ENCODE results near the gene RPE. TPM values are rescaled to one million over a fixed set of nuclear protein-coding genes. Genes with fewer than 3 reads are reported as not detected.

The RPE gene
- total RNA-seq = 68.5 TPM

- FAIRE-seq (peak; percentile 26), DNase-seq (ENCODE audit: low spot score in 2 of 2) (peak; percentile 82 to 89)
These were observed at the start of gene RPE for GRCh38 chr2:210002158-210003157. TSS of gene RPE (plus strand) at chr2:210002638. CDS start at chr2:210002662, 24 bp downstream.

GRCh38 chr2:209956271-209956670 is 46.2 kb upstream of the RPE start:
- DNase-seq (ENCODE audit: low spot score in 2 of 2) = no peak
- no peak for FAIRE-seq

DNA sequence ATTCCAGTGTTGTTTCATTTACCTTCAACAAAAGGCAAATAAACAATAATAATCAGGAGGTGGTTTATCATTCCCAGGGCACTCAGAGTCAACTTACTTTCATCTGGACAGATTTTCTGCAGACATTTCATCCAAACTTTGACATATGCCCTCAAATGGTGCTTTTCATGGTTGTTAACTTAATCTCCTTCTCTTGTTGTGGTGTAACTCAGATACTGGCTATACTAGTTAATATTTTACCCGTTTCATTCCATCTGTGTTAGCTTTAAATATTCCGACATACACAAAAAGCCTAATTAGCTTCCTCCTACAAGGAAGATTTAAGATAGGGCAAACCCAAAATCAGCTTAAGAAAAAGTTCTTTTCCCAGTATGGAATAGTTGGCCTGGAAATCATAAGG is 44.4 kb upstream of the RPE start:
- DNase-seq (ENCODE audit: low spot score in 2 of 2) (no peak), FAIRE-seq (no peak)

- FAIRE-seq (no peak), DNase-seq (ENCODE audit: low spot score in 2 of 2) (no peak)
These were observed 42.4 kb upstream of the RPE start for GRCh38 chr2:209960045-209960444.

- peak; percentile 75 for FAIRE-seq
- peak in 1 of 2 donors; percentile 25 for DNase-seq (ENCODE audit: low spot score in 2 of 2)
These were observed 41.5 kb upstream of the RPE start for GRCh38 chr2:209960676-209961630.

DNA sequence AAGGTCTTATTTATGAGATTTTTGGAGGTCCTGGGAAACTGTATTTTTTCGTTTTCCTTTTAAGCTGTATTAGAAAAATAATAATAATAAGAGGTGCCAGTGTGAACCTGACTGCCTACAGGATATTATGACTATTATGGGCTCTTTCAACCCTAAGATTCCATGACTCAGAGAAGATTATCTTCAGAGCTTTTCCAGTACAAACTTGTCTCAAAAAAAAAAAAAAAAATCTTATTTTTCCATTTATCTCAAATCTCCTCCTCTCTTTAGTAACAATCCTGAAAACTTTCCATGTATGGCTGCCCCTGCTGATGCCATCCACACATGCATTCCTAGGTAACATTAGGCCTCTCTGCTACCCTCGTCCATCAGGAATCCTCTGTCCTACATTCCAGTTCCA is 36.7 kb upstream of the RPE start:
- DNase-seq (ENCODE audit: low spot score in 2 of 2) (no peak), FAIRE-seq (no peak)

GRCh38 chr2:209969692-209970091 is 32.7 kb upstream of the RPE start:
- no peak for DNase-seq (ENCODE audit: low spot score in 2 of 2)
- no peak for FAIRE-seq

GRCh38 chr2:209970271-209970670 is 32.2 kb upstream of the RPE start:
- no peak for FAIRE-seq
- DNase-seq (ENCODE audit: low spot score in 2 of 2) = no peak

DNA sequence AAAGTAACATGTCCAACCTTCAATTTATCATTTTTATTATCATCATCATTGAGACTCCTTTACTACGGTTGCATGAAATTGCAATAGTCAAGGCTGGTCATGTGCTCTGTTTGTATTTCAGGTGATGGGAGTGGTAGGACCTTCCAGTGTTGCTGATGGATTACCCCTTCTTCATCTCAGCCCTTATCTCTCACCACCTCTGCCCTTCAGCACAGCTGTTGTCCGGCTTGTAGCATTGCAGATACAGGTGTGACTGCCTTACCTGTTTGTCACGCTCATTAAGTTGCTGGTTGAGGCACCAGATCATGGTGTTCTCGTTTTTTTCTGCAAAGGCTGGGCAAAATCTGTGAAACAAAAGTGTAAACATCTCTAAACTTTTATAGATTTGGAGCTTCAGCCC is 31.7 kb upstream of the RPE start:
- DNase-seq (ENCODE audit: low spot score in 2 of 2) = no peak
- FAIRE-seq = no peak

- FAIRE-seq (no peak), DNase-seq (ENCODE audit: low spot score in 2 of 2) (no peak)
These were observed 29.1 kb upstream of the RPE start for GRCh38 chr2:209973328-209973727.

DNA sequence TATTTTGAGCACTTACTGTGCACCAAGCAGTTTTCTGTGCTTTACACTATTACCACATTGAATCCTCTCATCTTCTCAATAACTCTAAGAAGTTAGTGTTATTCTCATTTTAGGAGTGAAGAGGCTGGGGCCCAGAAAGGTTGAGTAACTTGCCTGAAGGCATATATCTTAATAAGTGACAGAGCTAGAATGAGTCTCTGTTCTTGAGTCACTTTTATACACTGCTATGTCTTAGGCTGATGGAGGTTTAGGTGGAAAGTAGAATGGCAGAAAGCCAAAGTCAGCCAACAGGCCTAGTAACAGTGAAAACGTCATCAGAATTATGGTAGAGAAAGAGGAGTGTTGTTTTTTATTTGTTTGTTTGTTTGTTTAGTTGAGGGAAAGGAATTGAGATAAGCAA is 27.9 kb upstream of the RPE start:
- FAIRE-seq = no peak

DNA sequence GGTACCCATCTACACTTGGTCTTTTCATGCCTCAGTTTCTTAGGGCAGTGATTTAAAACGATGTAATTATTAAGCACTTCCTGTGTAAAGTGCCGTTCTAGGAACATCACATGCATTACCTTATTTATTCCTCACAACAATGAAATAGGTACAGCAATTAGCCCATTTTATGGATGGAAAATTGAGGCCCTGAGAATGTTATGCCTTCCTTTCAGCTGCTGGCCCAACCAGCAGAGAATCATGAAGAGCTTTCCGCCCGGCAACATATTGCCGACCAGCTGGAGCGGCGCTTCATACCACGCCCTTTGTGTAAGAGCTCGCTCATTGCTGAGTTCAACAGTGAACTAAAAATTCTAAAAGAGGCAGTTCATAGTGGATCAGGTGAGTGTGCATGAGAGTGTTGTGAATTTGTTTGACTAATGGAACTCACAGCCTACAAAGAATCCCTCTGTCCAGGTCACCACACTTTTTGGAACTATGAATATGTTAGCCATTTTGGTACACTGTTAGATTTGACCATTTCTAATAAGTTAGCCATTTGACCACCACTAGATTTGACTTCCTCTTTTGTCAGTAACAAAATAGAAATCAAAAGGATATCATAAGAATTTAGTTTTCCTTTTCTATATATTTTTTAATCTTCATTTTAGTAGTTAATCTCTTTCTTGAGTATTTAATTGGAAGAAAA is 25.6 kb upstream of the RPE start:
- DNase-seq (ENCODE audit: low spot score in 2 of 2) (no peak), FAIRE-seq (peak; percentile 62)

More for the DNA sequence above, 27.9 kb upstream of the RPE start:
- DNase-seq (ENCODE audit: low spot score in 2 of 2) = no peak

DNA sequence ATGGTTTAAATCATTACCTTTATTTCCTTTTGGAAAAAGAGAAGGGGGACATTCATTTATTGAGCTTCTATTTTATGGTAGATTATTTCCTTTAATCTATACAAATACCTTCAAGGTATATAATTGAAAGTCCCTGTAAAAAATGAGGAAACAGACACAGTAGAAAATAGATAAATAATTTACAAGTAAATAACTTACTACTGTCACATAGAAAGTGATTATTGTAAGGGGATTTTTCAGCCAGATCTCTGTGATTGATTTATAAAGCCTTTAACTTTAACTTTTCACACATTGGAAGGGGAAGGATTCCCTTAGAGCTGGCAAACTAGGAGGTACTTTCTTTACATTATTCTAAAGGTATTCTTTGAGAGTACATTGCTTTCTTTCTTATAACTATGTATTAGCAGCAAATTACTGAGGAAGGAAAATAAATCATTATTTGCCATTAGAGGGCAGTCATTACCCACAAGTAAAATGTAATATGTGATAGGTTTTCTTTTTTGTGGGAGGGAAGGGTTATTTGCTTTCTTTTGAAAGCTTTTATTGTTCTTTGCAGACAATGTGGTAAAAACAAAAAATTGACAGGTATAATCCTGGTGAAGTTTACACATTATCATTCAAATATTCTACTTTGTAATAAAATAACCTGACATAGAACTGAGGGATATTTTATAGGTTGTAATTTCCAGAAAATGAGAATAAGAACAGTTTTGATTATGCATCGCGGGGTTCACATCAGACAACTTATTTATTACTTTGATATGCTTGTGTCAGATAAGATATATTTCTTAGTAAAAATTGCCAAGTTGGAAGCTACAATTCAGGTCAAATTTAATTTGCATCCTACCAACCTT is 24.8 kb upstream of the RPE start:
- peak; percentile 96 for FAIRE-seq

GRCh38 chr2:209984291-209984690 is 18.1 kb upstream of the RPE start:
- no peak for DNase-seq (ENCODE audit: low spot score in 2 of 2)
- FAIRE-seq = no peak

More for the DNA sequence above, 24.8 kb upstream of the RPE start:
- DNase-seq (ENCODE audit: low spot score in 2 of 2) = peak; percentile 18 to 30

DNA sequence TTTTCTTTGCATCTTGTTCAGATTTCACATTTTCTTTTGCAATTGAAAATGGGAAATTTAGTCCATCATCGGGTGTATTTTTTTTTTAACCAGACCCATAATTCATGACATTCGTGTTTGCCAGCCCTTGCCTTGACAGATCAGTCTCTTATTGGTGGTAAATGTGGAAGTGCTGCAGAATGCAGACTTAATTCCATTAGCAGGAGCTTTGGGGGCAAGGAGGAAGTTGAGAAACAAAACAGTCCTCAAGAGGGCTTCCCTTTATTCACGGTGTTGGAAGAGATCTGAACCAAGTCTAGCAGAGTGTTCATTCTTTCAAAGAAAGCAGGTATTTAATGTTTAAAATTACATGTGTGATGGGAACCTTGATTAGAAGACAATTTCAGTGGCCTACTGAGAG is 16.6 kb upstream of the RPE start:
- FAIRE-seq (no peak), DNase-seq (ENCODE audit: low spot score in 2 of 2) (no peak)

- DNase-seq (ENCODE audit: low spot score in 2 of 2) (no peak), FAIRE-seq (no peak)
These were observed 16.0 kb upstream of the RPE start for GRCh38 chr2:209986415-209986814.

- no peak for FAIRE-seq
- no peak for DNase-seq (ENCODE audit: low spot score in 2 of 2)
These were observed 14.4 kb upstream of the RPE start for GRCh38 chr2:209988010-209988409.

GRCh38 chr2:209990838-209991237 is 11.6 kb upstream of the RPE start:
- no peak for DNase-seq (ENCODE audit: low spot score in 2 of 2)
- no peak for FAIRE-seq

DNA sequence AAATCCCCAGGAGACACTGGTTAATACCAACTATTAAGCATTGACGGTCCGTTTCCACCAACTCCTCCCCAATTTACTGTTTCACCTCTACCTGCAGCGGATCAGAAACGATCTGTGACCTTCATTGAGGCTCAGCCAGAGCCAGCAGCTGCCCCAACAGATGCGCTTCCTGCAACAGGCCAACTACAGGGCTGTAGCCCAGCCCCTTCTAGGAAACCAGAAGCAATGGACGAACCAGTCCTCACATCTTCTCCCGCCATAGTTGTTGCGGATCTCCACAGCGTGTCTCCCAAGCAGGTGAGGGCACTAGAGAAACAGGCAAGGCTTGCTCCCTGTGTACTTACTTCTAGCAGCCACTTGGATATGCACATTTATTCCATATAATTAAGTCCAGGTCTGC is 8.5 kb upstream of the RPE start:
- DNase-seq (ENCODE audit: low spot score in 2 of 2) (no peak), FAIRE-seq (no peak)
